PC-9 (cell line): Measurements from ENCODE around the gene ITGA6. TPM values are rescaled to one million over a fixed set of nuclear protein-coding genes. Genes with fewer than 3 reads are reported as not detected.
A peak's percentile ranks its signal among the peaks of the same experiment; 100 is the strongest.

Source experiments
- Bru-seq: library from RNA; stranded (reverse); fragments of 400-500 nt; gene quantifications from one replicate; lab custom pipeline; 2021; lab: Mats Ljungman, UMichigan
- BruChase-seq, 2 experiments: library from RNA; stranded (reverse); fragments of 400-500 nt; gene quantifications; one replicate each; lab custom pipeline; 2021; lab: Mats Ljungman, UMichigan
- BruUV-seq: library from RNA; stranded (reverse); fragments of 400-500 nt; replicated peaks from 2 replicates; lab custom pipeline; 2021; lab: Mats Ljungman, UMichigan
- CTCF ChIA-PET: fragments of 300-600 bp; sonication (Branson Sonifier 250); formaldehyde crosslinking; loops from one replicate; lab custom pipeline; 2022; ENCODE audit warnings: antibody characterized with exemption; lab: Charles Lee
- POLR2A ChIA-PET: fragments of 300-600 bp; sonication (Branson Sonifier 250); formaldehyde crosslinking; loops from one replicate; lab custom pipeline; 2022; ENCODE audit warnings: antibody characterized with exemption; ENCODE audit not compliant: unreplicated experiment; lab: Charles Lee
- DNase-seq, 2 experiments: peaks; one replicate each; pipeline versions ENCODE4 v3.0.0 to v3.0.0-alpha.2; 2015 to 2022; ENCODE audit warnings: mixed read lengths in 1 of 2
- H2AFZ ChIP-seq: fragments of 200-600 bp; sonication (generic); 2 replicates; pipeline ENCODE4 v1.8.1; 2017; ENCODE audit warnings: antibody characterized with exemption
- H3F3A ChIP-seq: fragments of 200-600 bp; sonication (generic); 2 replicates; pipeline ENCODE4 v1.8.1; 2017; ENCODE audit warnings: antibody characterized with exemption, mild to moderate bottlenecking, low read depth; ENCODE audit not compliant: insufficient read depth
- H3K27ac ChIP-seq: fragments of 200-600 bp; sonication (generic); 2 replicates; pipeline ENCODE4 v1.6.1; 2016; ENCODE audit warnings: mixed run types
- H3K27me3 ChIP-seq: fragments of 200-600 bp; sonication (generic); 2 replicates; pipeline ENCODE4 v1.6.1; 2016; ENCODE audit warnings: low read depth, mixed run types; ENCODE audit not compliant: insufficient read depth
- H3K36me3 ChIP-seq: fragments of 200-600 bp; sonication (generic); 2 replicates; pipeline ENCODE4 v1.6.1; 2016; ENCODE audit warnings: low read depth, mixed run types
- H3K4me1 ChIP-seq: fragments of 200-600 bp; sonication (generic); replicated peaks from 2 replicates; pipeline ENCODE4 v1.6.1; 2016; ENCODE audit warnings: mixed run types; ENCODE audit not compliant: insufficient read depth
- H3K4me2 ChIP-seq: fragments of 200-600 bp; sonication (generic); 2 replicates; pipeline ENCODE4 v1.6.1; 2017; ENCODE audit warnings: mixed run types
- H3K4me3 ChIP-seq: fragments of 200-600 bp; sonication (generic); 2 replicates; pipeline ENCODE4 v1.6.1; 2016; ENCODE audit warnings: mixed run types
- H3K79me2 ChIP-seq: fragments of 200-600 bp; sonication (generic); 2 replicates; pipeline ENCODE4 v1.6.1; 2017; ENCODE audit warnings: low read depth, mixed run types
- H3K9me2 ChIP-seq: fragments of 200-600 bp; sonication (generic); 2 replicates; pipeline ENCODE4 v1.8.1; 2017; ENCODE audit warnings: mild to moderate bottlenecking; ENCODE audit not compliant: insufficient read depth
- H3K9me3 ChIP-seq: fragments of 200-600 bp; sonication (generic); 2 replicates; pipeline ENCODE4 v1.8.1; 2016; ENCODE audit warnings: low read depth; ENCODE audit not compliant: insufficient read depth
- H4K20me1 ChIP-seq: fragments of 200-600 bp; sonication (generic); 2 replicates; pipeline ENCODE4 v1.8.1; 2017; ENCODE audit not compliant: insufficient read depth
- CTCF ChIP-seq: fragments of 200-600 bp; sonication (generic); conservative IDR thresholded peaks from 2 replicates; pipeline ENCODE4 v1.6.1; 2017; ENCODE audit warnings: mixed run types, antibody characterized with exemption, mild to moderate bottlenecking, moderate library complexity
- EZH2 ChIP-seq: fragments of 200-600 bp; sonication (generic); IDR thresholded peaks from 2 replicates; pipeline ENCODE4 v1.8.0; 2017; ENCODE audit warnings: antibody characterized with exemption, low read depth
- intact Hi-C: fragments of 100-400 bp; cut with micrococcal nuclease; formaldehyde crosslinking; loops from one replicate; pipeline ENCODE4 v1.10.0; 2022; ENCODE audit not compliant: unreplicated experiment
- long read RNA-seq: library from polyadenylated mRNA; stranded (forward); transcript quantifications from one replicate; pipeline ENCODE4 v2.0.0, GENCODE V29; 2022
- total RNA-seq: library from RNA; stranded (reverse); gene quantifications from 2 replicates; pipeline ENCODE4 v1.2.3, GENCODE V29; 2021

ITGA6 gene
- total RNA-seq (180 and 213 TPM in 2 replicates), Bru-seq, nascent RNA (percentile 97 among the genes with signal in this experiment), BruChase-seq, experiment 1, labeled RNA remaining after a 2-hour chase (percentile 90 among the genes with signal in this experiment), BruChase-seq, experiment 2, labeled RNA remaining after a 6-hour chase (percentile 97 among the genes with signal in this experiment)
- long read RNA-seq, full-length matches to known transcripts: 178 of 270 reads
- long read RNA-seq, partial matches to known transcripts: 38 of 270 reads
- long read RNA-seq, other reads (novel, unspliced or antisense): 54 of 270 reads

GRCh38 chr2:172427256-172427989 lies at the start of gene ITGA6:
TSS of gene ITGA6 (plus strand) at chr2:172427586.
- Histone ChIP-seq H3K9me2 (no peaks in the 10 kb centered on the region), H3K4me3 (peak within 1 kb of the TSS; percentile 57), H3K27me3 (no peaks in the 10 kb centered on the region), H3K9me3 (no peaks in the 10 kb centered on the region), H3K27ac (peak within 1 kb of the TSS; percentile 52), H2AFZ (peak within 1 kb of the TSS; percentile 92), H3K79me2 (peaks cover 51% of the 10 kb centered on the region), H4K20me1 (no peaks in the 10 kb centered on the region), H3K36me3 (peaks cover 3% of the 10 kb centered on the region; the same call in 1 of the 2 replicates), H3F3A (peaks cover 24% of the 10 kb centered on the region), H3K4me1 (peaks cover 45% of the 10 kb centered on the region), H3K4me2 (peak within 1 kb of the TSS; percentile 73)
- no peak for TF ChIP-seq EZH2
- peak; percentile 43; the same call in 1 of the 2 replicates for TF ChIP-seq CTCF
- BruUV-seq: no TSS peak
- ChIA-PET CTCF (interaction anchor here (0.6 to 6.9 kb wide), 9 partner anchors 13 to 253 kb away, joined by 4 to 87 read pairs (median 5); no protein-coding TSS in a partner anchor), POLR2A (interaction anchor here (0.5 to 1.2 kb wide), 11 partner anchors 11 to 905 kb away, joined by 3 to 14 read pairs (median 8); partner anchors contain the start of gene CYBRD1)
- intact Hi-C loops: loop anchor here (1.0 to 10.0 kb wide), 5 partner anchors 38 to 1313 kb away; no protein-coding TSS in a partner anchor
- peak; percentile 87 to 96 for DNase-seq

GRCh38 chr2:172380436-172381274 lies 46.7 kb upstream of the ITGA6 start:
- no peak overlapping the region for H3K4me2 ChIP-seq
- CTCF ChIA-PET: no interaction called here
- no peaks in the 10 kb centered on the region for H3K79me2 ChIP-seq
- H2AFZ ChIP-seq: 0 out of 2 replicates have a peak overlapping the region, but pooled peaks have one; percentile 8
- peaks cover 3% of the 10 kb centered on the region; the same call in 1 of the 2 replicates for H3F3A ChIP-seq
- H3K27me3 ChIP-seq: no peaks in the 10 kb centered on the region
- BruUV-seq: no TSS peak
- no peaks in the 10 kb centered on the region for H3K9me2 ChIP-seq
- no peaks in the 10 kb centered on the region for H4K20me1 ChIP-seq
- no peak overlapping the region for H3K27ac ChIP-seq
- H3K4me3 ChIP-seq: no peak overlapping the region
- POLR2A ChIA-PET: no interaction called here
- H3K4me1 ChIP-seq: 0 out of 2 replicates have a peak, but pooled peaks cover 8% of the 10 kb centered on the region
- peaks cover 10% of the 10 kb centered on the region for H3K9me3 ChIP-seq
- no peaks in the 10 kb centered on the region for H3K36me3 ChIP-seq
- intact Hi-C loops: no loop called here
- no peak for TF ChIP-seq CTCF
- TF ChIP-seq EZH2: no peak
- no peak for DNase-seq
